ENCODE data around the gene PRCP.

PRCP gene

GRCh38 chr11:82871646-82872045 is 28.6 kb downstream of the PRCP start:
- H3K4me3 ChIP-seq (ENCODE audit: low read depth, low read length): no peak overlapping the region
- no peaks in the 10 kb centered on the region for H3K27me3 ChIP-seq (ENCODE audit: insufficient read depth, low read length)
- peaks cover 8% of the 10 kb centered on the region for H3K4me1 ChIP-seq (ENCODE audit: control insufficient read depth, insufficient read depth, low read length, unreplicated experiment)
- H3K27ac ChIP-seq (ENCODE audit: low read depth, low read length): no peak overlapping the region
- no peaks in the 10 kb centered on the region for H3K36me3 ChIP-seq (ENCODE audit: insufficient read depth, low read length)
- H2AFZ ChIP-seq (ENCODE audit: low read length, unreplicated experiment): no peak overlapping the region
- H3K79me2 ChIP-seq (ENCODE audit: control insufficient read depth, insufficient read depth, low read length, unreplicated experiment): no peaks in the 10 kb centered on the region

DNA sequence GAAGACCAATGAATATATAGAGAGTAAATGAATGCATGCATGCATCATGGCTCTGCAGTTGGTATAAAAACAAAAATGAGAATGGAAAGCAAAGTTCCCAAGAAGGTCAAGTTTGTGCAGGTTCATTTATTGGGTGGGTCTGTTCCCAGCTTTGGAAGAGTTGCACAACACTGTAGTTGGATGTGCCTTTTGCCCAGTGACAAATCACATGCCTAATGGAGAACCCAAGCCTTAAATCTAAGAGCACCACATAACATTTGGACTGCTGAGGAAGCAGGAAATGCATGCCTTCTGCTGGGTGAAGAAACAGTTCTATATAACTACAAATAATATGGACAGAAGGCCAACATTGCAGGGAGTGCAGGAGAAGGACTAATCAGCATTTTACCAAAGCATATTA is 30.6 kb downstream of the PRCP start:
- no peaks in the 10 kb centered on the region for H3K79me2 ChIP-seq (ENCODE audit: control insufficient read depth, insufficient read depth, low read length, unreplicated experiment)
- peaks cover 17% of the 10 kb centered on the region for H3K4me1 ChIP-seq (ENCODE audit: control insufficient read depth, insufficient read depth, low read length, unreplicated experiment)
- no peak overlapping the region for H3K27ac ChIP-seq (ENCODE audit: low read depth, low read length)
- H2AFZ ChIP-seq (ENCODE audit: low read length, unreplicated experiment): no peak overlapping the region
- H3K27me3 ChIP-seq (ENCODE audit: insufficient read depth, low read length): no peaks in the 10 kb centered on the region
- no peak overlapping the region for H3K4me3 ChIP-seq (ENCODE audit: low read depth, low read length)
- no peaks in the 10 kb centered on the region for H3K36me3 ChIP-seq (ENCODE audit: insufficient read depth, low read length)

- peaks cover 25% of the 10 kb centered on the region for H3K4me1 ChIP-seq (ENCODE audit: control insufficient read depth, insufficient read depth, low read length, unreplicated experiment)
- H3K27ac ChIP-seq (ENCODE audit: low read depth, low read length): no peak overlapping the region
- no peaks in the 10 kb centered on the region for H3K79me2 ChIP-seq (ENCODE audit: control insufficient read depth, insufficient read depth, low read length, unreplicated experiment)
- H3K4me3 ChIP-seq (ENCODE audit: low read depth, low read length): peak overlapping the region; percentile 64
- H3K36me3 ChIP-seq (ENCODE audit: insufficient read depth, low read length): no peaks in the 10 kb centered on the region
- H3K27me3 ChIP-seq (ENCODE audit: insufficient read depth, low read length): no peaks in the 10 kb centered on the region
- H2AFZ ChIP-seq (ENCODE audit: low read length, unreplicated experiment): peak overlapping the region; percentile 91
Measured at GRCh38 chr11:82867495-82868082, 32.6 kb downstream of the PRCP start.

- peaks cover 33% of the 10 kb centered on the region for H3K4me1 ChIP-seq (ENCODE audit: control insufficient read depth, insufficient read depth, low read length, unreplicated experiment)
Measured at GRCh38 chr11:82865841-82866240, 34.4 kb downstream of the PRCP start.

DNA sequence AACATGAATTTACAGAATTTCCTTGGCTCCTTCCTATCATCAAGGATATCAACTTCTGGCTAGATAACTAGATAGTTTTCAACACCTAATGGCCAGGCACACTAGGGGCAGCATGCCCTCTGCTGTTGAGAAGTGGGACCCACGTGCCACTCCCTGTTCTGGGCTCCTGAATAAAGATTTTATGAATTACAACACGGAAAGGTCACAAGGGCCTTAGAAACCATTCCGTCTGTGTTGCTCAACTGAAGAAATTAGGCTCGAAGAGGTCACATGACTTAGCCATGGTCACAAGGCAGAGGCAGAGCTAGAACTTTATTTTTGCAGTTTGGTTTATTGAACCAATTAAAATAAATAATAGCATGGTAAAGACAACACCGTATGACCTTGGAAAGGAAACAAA is 36.0 kb downstream of the PRCP start:
- H3K4me3 ChIP-seq (ENCODE audit: low read depth, low read length): no peak overlapping the region
- no peak overlapping the region for H2AFZ ChIP-seq (ENCODE audit: low read length, unreplicated experiment)
- H3K27ac ChIP-seq (ENCODE audit: low read depth, low read length): 0 out of 2 replicates have a peak overlapping the region, but pooled peaks have one; percentile 5
- H3K36me3 ChIP-seq (ENCODE audit: insufficient read depth, low read length): no peaks in the 10 kb centered on the region
- H3K27me3 ChIP-seq (ENCODE audit: insufficient read depth, low read length): no peaks in the 10 kb centered on the region
- H3K79me2 ChIP-seq (ENCODE audit: control insufficient read depth, insufficient read depth, low read length, unreplicated experiment): no peaks in the 10 kb centered on the region
- peaks cover 39% of the 10 kb centered on the region for H3K4me1 ChIP-seq (ENCODE audit: control insufficient read depth, insufficient read depth, low read length, unreplicated experiment)

More at GRCh38 chr11:82865841-82866240, 34.4 kb downstream of the PRCP start:
- Histone ChIP-seq H3K27ac (ENCODE audit: low read depth, low read length) (no peak overlapping the region), H3K79me2 (ENCODE audit: control insufficient read depth, insufficient read depth, low read length, unreplicated experiment) (no peaks in the 10 kb centered on the region), H3K4me3 (ENCODE audit: low read depth, low read length) (no peak overlapping the region), H3K36me3 (ENCODE audit: insufficient read depth, low read length) (no peaks in the 10 kb centered on the region), H3K27me3 (ENCODE audit: insufficient read depth, low read length) (no peaks in the 10 kb centered on the region), H2AFZ (ENCODE audit: low read length, unreplicated experiment) (peak overlapping the region; percentile 17)

- H3K27me3 ChIP-seq (ENCODE audit: insufficient read depth, low read length): no peaks in the 10 kb centered on the region
- H3K36me3 ChIP-seq (ENCODE audit: insufficient read depth, low read length): no peaks in the 10 kb centered on the region
- no peak overlapping the region for H2AFZ ChIP-seq (ENCODE audit: low read length, unreplicated experiment)
- no peak overlapping the region for H3K27ac ChIP-seq (ENCODE audit: low read depth, low read length)
- H3K4me3 ChIP-seq (ENCODE audit: low read depth, low read length): no peak overlapping the region
- no peaks in the 10 kb centered on the region for H3K79me2 ChIP-seq (ENCODE audit: control insufficient read depth, insufficient read depth, low read length, unreplicated experiment)
- H3K4me1 ChIP-seq (ENCODE audit: control insufficient read depth, insufficient read depth, low read length, unreplicated experiment): peaks cover 50% of the 10 kb centered on the region
Measured at GRCh38 chr11:82863209-82863608, 37.0 kb downstream of the PRCP start.

GRCh38 chr11:82862379-82862778 is 37.9 kb downstream of the PRCP start:
- Histone ChIP-seq H3K4me1 (ENCODE audit: control insufficient read depth, insufficient read depth, low read length, unreplicated experiment) (peaks cover 58% of the 10 kb centered on the region), H3K36me3 (ENCODE audit: insufficient read depth, low read length) (no peaks in the 10 kb centered on the region), H2AFZ (ENCODE audit: low read length, unreplicated experiment) (no peak overlapping the region), H3K4me3 (ENCODE audit: low read depth, low read length) (no peak overlapping the region), H3K79me2 (ENCODE audit: control insufficient read depth, insufficient read depth, low read length, unreplicated experiment) (no peaks in the 10 kb centered on the region), H3K27ac (ENCODE audit: low read depth, low read length) (no peak overlapping the region), H3K27me3 (ENCODE audit: insufficient read depth, low read length) (no peaks in the 10 kb centered on the region)

- Histone ChIP-seq H2AFZ (ENCODE audit: low read length, unreplicated experiment) (no peak overlapping the region), H3K27ac (ENCODE audit: low read depth, low read length) (peak overlapping the region; percentile 97), H3K79me2 (ENCODE audit: control insufficient read depth, insufficient read depth, low read length, unreplicated experiment) (peaks cover 2% of the 10 kb centered on the region), H3K27me3 (ENCODE audit: insufficient read depth, low read length) (no peaks in the 10 kb centered on the region), H3K4me3 (ENCODE audit: low read depth, low read length) (peak overlapping the region; percentile 23), H3K36me3 (ENCODE audit: insufficient read depth, low read length) (no peaks in the 10 kb centered on the region), H3K4me1 (ENCODE audit: control insufficient read depth, insufficient read depth, low read length, unreplicated experiment) (peaks cover 58% of the 10 kb centered on the region)
Measured at GRCh38 chr11:82859750-82860149, 40.5 kb downstream of the PRCP start.

DNA sequence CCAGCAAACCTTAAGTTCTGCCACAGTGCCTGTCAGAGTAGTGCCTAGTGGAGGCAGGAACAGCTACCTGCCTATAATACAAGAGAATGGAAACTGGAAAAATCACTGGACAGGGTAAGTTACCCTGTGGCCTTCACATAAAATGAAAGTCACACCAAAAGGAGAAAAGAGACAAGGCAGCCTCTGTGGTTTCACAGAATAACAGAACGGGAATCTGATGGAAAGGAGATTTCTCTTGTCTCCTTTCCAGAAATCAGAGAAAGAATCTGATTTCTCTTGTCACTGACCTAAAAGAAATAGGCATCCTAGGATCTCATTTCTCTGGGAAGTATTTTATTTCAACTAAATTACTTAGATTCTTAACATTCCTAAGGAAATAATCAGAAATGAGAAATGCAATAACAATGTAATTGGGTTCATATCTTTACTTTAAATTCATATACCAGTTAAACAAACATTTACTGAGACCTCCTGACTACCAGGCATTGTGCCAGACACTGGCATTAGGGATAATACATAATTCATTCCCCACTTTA is 41.6 kb downstream of the PRCP start:
- Histone ChIP-seq H2AFZ (ENCODE audit: low read length, unreplicated experiment) (peak overlapping the region; percentile 47), H3K79me2 (ENCODE audit: control insufficient read depth, insufficient read depth, low read length, unreplicated experiment) (peaks cover 2% of the 10 kb centered on the region), H3K4me3 (ENCODE audit: low read depth, low read length) (peak overlapping the region; percentile 23), H3K4me1 (ENCODE audit: control insufficient read depth, insufficient read depth, low read length, unreplicated experiment) (peaks cover 59% of the 10 kb centered on the region), H3K36me3 (ENCODE audit: insufficient read depth, low read length) (no peaks in the 10 kb centered on the region; the same call in 1 of the 2 replicates), H3K27ac (ENCODE audit: low read depth, low read length) (peak overlapping the region; percentile 97), H3K27me3 (ENCODE audit: insufficient read depth, low read length) (no peaks in the 10 kb centered on the region)

- Histone ChIP-seq H3K4me1 (ENCODE audit: control insufficient read depth, insufficient read depth, low read length, unreplicated experiment) (peaks cover 59% of the 10 kb centered on the region), H3K27me3 (ENCODE audit: insufficient read depth, low read length) (no peaks in the 10 kb centered on the region), H3K79me2 (ENCODE audit: control insufficient read depth, insufficient read depth, low read length, unreplicated experiment) (peaks cover 2% of the 10 kb centered on the region), H2AFZ (ENCODE audit: low read length, unreplicated experiment) (no peak overlapping the region), H3K27ac (ENCODE audit: low read depth, low read length) (peak overlapping the region; percentile 97), H3K36me3 (ENCODE audit: insufficient read depth, low read length) (no peaks in the 10 kb centered on the region; the same call in 1 of the 2 replicates), H3K4me3 (ENCODE audit: low read depth, low read length) (peak overlapping the region; percentile 23)
Measured at GRCh38 chr11:82858133-82858532, 42.1 kb downstream of the PRCP start.

DNA sequence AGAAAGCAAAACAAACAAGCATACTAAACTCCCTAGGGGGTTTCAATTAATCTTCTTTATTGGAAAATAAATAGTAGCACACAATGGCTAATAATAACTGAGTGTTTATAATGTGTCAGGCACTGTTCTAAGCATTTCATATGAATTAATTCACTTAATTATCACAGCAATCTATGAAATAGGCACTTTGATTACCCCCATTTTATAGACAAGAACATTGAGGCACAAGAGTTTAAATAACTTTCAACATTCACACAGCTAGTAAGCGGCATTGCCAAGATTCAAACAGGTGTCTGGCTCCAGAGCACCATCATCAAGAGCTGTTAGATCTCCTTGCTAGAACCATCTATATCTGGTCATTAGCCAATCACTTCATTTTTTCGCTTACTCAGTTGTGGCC is 43.1 kb downstream of the PRCP start:
- Histone ChIP-seq H3K4me3 (ENCODE audit: low read depth, low read length) (no peak overlapping the region), H3K79me2 (ENCODE audit: control insufficient read depth, insufficient read depth, low read length, unreplicated experiment) (peaks cover 2% of the 10 kb centered on the region), H3K27me3 (ENCODE audit: insufficient read depth, low read length) (no peaks in the 10 kb centered on the region), H3K36me3 (ENCODE audit: insufficient read depth, low read length) (no peaks in the 10 kb centered on the region; the same call in 1 of the 2 replicates), H3K4me1 (ENCODE audit: control insufficient read depth, insufficient read depth, low read length, unreplicated experiment) (peaks cover 59% of the 10 kb centered on the region), H2AFZ (ENCODE audit: low read length, unreplicated experiment) (no peak overlapping the region), H3K27ac (ENCODE audit: low read depth, low read length) (peak overlapping the region; percentile 97)
